ENCODE results near the gene NFIX. TPM values are rescaled to one million over a fixed set of nuclear protein-coding genes. Genes with fewer than 3 reads are reported as not detected.

Gene NFIX
- total and polyA plus RNA-seq, 9 of the 15 experiments (the other 6 are each of a cell fraction or from before 2014, with no cell fraction given), result 0.28 to 26.8 (median 5.4) TPM

DNA sequence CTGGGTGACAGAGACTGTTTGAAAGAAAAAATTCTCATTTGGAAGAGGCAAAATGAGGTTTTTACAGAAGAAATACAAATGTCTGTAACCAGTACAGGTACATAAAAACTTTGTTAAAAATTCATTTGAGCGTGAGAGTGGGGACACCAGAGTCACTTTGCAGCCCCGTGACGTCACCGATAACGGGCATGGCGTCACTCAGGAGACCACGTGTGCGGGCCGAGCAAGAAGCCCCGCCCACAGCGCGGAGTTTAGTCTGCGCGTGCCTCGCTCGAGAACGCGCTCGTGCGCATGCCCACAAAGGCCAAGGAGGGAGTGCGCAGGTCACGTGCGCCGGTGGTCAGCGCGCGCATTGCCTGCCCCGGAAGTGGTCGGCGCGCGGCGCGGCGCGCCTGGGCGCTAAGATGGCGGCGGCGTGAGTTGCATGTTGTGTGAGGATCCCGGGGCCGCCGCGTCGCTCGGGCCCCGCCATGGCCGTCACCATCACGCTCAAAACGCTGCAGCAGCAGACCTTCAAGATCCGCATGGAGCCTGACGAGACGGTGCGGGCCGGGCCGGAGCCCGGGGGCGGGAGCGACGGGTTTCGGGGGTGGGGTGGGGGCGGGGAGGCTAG is 49.7 kb upstream of the NFIX start, which contains the start of gene RAD23A (continued):
- TF ChIP-seq ZNF239 (CRISPR knock-in tag; IDR thresholded peaks at IDR 0.05) (no peak), ZKSCAN8 (CRISPR knock-in tag; IDR thresholded peaks at IDR 0.05) (no peak), GATA2 (CRISPR knock-in tag; IDR thresholded peaks at IDR 0.05) (no peak), ZFX (CRISPR knock-in tag; IDR thresholded peaks at IDR 0.05) (peak; percentile 78), SIN3A (IDR thresholded peaks at IDR 0.05; ENCODE audit: borderline replicate concordance in 2 of 2, control insufficient read depth in 1 of 2, low read depth in 2 of 2, low read length in 2 of 2) (peak; percentile 77 to 83; a peak in 2 of 4 replicates), NFE2 (IDR thresholded peaks at IDR 0.05; ENCODE audit: low read depth) (peak; percentile 41), ILK (tag; IDR thresholded peaks at IDR 0.05; ENCODE audit: borderline replicate concordance, low read depth) (no peak), TRIM24 (IDR thresholded peaks at IDR 0.05) (peak; percentile 7 to 39; a peak in 2 of 4 replicates), ARID2 (IDR thresholded peaks at IDR 0.05) (no peak), ZC3H11A (IDR thresholded peaks at IDR 0.05; ENCODE audit: low read depth, low read length) (peak; percentile 38; the same call in 1 of the 2 replicates), HDAC3 (IDR thresholded peaks at IDR 0.05; ENCODE audit: borderline replicate concordance, partially characterized antibody) (no peak), HNRNPH1 (optimal IDR thresholded peaks at IDR 0.05; ENCODE audit: low read depth, low read length) (no peak), ZNF347 (CRISPR knock-in tag; IDR thresholded peaks at IDR 0.05; ENCODE audit: low read depth) (no peak), BMI1 (IDR thresholded peaks at IDR 0.05; ENCODE audit: low read length) (no peak)
- TF ChIP-seq, protein P1, sequence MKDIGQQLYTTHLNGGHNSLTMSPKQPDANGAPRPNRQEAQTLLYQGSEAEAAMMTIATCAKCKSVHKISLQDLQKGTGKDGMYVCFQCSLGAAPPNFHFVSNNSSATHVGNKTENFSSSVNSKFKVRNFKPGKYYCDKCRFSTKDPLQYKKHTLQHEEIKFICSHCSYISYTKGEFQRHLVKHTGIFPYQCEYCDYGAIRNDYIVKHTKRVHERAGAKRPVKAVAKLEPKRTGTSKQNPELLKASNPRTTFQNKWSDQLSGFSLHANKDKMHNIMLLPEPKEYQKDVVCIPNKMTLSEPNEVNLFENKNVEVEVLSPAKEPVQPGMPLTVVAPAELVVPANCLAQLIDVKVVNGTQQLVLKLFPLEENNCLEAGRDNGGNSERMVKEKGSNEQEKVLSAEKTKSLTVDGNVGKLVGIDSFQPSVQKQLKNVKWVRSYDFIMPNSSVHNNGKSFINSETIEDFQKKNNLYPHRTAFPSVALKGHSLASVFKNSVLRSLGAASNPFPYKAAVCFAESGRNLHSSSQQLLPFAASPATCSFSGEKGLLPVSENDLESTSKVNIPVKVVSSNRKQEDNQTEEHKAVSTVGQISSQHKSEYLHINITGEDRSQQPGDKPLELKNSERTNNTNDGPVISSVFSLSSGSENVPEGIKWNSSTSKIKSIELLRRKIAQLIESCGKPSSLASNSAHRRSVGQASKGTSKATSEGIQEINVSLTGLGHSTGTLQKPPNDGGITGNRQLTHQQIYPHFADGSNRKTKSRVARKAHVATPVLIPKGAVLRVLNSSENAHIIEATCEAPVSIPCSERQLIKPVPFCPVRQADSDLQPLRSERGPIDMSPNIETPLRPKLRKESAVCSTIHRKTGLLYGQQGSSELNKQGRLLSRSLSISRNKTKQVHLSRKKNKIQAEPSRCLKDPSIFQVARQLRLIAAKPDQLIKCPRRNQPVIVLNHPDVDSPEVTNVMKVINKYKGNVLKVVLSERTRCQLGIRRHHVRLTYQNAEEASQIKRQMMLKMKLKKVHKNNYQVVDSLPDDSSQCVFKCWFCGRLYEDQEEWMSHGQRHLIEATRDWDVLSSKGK (CRISPR knock-in tag; IDR thresholded peaks at IDR 0.05), result no peak
- TF ChIP-seq, protein P2, sequence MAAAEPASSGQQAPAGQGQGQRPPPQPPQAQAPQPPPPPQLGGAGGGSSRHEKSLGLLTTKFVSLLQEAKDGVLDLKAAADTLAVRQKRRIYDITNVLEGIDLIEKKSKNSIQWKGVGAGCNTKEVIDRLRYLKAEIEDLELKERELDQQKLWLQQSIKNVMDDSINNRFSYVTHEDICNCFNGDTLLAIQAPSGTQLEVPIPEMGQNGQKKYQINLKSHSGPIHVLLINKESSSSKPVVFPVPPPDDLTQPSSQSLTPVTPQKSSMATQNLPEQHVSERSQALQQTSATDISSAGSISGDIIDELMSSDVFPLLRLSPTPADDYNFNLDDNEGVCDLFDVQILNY (CRISPR knock-in tag; IDR thresholded peaks at IDR 0.05), result peak; percentile 80
- TF ChIP-seq, protein P3, sequence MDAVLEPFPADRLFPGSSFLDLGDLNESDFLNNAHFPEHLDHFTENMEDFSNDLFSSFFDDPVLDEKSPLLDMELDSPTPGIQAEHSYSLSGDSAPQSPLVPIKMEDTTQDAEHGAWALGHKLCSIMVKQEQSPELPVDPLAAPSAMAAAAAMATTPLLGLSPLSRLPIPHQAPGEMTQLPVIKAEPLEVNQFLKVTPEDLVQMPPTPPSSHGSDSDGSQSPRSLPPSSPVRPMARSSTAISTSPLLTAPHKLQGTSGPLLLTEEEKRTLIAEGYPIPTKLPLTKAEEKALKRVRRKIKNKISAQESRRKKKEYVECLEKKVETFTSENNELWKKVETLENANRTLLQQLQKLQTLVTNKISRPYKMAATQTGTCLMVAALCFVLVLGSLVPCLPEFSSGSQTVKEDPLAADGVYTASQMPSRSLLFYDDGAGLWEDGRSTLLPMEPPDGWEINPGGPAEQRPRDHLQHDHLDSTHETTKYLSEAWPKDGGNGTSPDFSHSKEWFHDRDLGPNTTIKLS (IDR thresholded peaks at IDR 0.05; ENCODE audit: borderline replicate concordance, low read depth), result peak; percentile 35; the same call in 1 of the 2 replicates
